CD4-positive, alpha-beta T cell treated with Interleukin-15 for 4 hours (primary cell): ENCODE data around the gene CALR.

Experiments used
- DNase-seq: peaks from one replicate; pipeline ENCODE4 v3.0.0-alpha.2; 2020; ENCODE audit warnings: low spot score

CALR gene

DNA sequence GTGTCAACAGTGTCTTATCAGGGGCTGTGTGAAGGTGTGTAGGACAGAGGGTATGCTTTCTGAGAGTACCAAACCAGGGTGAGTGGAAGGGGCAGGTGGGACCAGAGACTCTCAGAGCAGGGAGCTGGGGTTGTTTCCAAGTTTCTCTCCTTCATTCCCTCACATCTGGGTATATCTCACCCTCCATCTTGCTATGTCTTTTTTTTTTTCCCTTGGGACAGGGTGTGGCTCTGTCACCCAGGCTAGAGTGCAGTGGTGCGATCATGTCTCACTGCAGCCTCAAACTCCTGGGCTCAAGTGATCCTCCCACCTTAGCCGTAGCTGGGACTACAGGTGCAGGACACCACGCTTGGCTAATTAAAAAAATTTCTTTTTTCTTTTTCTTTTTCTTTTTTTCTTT, 41.6 kb downstream of the CALR start:
- DNase-seq, result no peak

DNA sequence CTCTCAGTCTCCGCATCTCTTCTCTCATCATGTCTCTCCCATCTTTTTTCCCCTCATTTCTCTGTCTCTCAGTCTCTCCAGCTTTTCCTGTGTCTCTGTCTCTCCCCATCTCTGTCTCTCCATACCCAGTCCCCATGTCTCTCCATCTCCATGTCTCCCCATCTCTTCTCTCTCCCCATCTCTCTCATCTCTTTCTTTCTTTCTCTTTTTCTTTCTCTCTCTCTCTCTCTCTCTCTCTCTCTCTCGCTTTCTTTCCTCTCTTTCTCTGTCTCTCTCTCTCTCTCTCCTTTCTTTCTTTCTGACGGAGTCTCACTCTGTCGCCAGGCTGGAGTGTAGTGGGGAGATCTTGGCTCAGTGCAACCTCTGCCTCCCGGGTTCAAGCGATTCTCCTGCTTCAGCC, 44.2 kb downstream of the CALR start:
- DNase-seq, result no peak

DNA sequence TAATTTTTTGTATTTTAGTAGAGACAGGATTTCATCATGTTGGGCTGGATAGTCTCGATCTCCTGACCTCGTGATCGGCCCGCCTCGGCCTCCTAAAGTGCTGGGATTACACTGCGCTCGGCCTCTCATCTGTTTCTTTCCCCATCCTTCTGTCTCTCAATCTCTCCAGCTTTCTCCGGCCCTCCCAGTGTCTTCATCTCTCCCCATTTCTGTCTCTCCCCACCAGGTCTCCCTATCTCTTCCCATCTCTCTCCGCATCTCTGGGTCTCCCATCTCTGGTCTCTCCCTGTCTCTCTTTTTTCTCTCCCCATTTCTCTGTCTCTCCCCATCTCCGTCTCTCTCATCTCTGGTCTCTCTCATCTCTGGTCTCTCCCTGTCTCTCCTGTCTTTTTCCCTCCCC, 44.7 kb downstream of the CALR start:
- no peak for DNase-seq

DNA sequence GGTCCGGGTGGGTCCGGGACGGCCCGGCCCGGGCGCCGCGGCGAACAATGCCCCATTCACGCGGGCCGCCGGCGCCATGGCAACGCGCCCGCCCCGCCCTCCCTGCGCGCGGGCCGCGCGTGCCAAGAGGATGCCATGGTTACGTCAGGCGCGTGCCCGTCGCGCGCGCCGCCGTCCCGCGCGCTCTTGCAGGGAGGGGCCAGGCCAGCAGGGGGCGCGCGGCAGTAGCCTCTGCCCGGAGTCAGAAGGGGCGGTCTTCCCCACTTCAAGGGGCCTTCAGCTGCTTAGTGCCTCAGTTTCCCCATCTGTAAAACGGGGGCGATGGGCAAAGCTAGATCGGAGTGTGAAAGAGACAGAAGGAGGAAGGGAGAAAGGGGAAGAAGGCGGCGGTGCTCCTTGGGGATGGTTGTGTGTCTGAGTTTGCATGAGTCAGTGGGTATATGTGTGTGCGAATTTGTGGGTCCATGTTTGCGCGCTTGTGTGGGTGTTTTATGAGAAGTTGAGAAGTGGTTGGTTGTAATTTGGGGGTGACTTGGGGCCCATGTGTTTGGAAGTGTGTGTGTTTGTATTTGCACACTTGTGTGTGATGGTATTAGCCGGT, 45.2 kb downstream of the CALR start:
- peak; percentile 82 for DNase-seq

DNA sequence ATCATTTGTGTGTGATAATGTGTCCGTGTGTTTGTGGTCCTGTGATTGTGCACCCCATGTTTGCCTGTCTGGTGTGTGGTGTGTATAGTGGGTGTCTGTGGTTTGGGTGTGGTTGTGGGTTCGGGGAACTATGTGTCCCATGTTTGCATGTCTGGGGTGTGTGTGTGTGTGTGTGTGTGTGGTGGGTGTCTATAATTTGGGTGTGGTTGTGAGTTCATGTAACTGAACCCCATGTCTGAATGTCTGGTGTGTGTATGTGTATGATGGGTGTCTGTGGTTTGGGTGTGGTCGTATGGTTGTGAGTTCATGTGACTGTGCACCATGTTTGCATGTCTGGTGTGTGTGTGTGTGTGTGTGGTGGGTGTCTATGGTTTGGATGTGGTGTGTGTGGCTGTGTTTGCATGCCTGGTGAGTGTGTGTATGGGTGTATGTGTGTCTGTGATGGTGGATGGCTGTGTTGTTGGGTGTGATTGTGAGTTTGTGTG, 45.8 kb downstream of the CALR start:
- DNase-seq, result no peak

DNA sequence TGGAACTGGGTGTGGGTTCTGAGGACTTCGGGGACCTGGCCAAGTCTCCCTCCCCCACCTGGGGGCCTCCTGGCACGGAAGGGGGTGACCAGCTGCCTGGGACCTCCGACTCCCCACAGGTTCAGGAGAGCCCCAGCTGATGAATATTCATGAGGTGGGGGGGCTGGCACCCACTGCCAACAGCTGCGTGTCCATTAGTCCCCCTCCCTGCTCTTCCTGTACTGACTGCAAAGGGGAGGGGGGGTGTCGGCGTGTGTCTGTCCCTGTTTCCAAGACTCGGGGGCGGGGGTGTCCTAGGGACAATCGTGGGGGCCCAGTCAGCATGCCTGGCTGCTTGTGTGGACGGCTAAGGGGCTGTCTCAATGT, 46.3 kb downstream of the CALR start:
- no peak for DNase-seq

DNA sequence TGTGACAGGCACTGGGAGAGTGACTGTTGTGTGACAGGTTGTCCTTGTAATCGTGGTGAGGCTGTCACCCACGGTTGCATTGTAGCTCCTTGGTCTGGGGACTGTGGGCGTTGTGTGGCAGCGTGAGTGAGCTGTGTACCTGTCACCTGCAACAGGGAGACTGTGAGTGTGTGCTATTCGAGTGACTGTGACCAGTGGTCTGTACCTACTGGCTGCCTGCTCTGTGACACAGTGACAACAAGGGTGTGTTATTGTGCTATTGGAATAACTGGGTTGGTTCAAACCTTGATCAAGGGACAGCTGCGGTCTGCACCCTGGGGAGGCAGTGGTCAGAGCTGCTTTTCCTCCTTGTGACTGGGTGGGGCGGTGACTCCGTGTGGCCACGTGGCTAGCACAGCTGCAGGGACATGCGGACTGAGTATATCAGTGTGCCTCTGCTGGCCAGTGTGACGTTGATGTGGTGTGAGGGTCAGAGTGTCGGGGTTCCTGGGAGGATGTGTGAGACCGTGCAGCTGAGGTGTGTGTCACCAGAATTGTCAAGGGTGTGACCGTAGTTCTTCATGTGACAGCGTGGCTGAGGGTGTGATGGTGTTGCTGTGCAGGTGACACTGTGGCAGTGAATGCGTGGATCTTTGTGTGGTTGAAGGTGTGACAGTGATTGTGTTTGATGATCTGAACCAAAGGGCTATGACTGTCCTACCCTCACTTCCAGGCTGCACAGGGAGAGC, 46.8 kb downstream of the CALR start:
- no peak for DNase-seq

DNA sequence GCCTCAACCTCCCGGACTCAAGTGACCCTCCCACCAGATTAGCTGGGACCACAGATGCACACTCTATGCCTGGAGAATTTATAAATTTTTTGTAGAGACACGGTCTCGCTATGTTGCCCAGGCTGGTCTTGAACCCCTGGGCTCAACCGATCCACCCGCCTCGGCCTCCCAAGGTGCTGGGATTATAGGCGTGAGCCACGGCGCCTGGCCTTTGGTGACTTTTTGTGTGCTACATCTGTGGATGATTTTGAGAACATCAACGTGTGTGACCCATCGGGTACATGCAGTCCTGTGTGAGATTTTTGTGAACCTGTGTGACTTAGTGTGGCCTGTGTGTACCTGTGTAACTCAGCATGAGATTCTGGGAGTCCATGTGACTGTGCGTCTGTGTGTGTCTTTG, 48.3 kb downstream of the CALR start:
- no peak for DNase-seq

DNA sequence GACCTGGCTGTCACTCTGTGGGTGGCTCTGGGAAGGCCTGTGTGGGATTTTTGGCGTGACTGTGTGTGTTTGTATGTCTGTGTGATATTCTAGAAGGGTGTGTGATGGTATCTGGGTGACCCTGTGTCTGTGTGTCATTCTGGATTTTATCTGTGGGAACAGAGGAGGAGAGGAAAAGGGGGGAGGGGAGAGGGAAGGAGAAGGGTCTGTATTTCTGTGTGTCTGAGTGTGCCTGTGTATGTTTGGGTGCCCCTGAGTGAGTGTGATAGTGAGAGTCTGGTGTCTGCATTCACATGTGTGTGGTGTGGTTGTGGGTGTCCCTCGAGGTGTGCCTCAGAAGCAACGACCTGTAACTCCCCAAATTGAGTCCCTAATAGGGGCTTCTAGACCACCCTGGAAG, 48.8 kb downstream of the CALR start:
- DNase-seq, result no peak

DNA sequence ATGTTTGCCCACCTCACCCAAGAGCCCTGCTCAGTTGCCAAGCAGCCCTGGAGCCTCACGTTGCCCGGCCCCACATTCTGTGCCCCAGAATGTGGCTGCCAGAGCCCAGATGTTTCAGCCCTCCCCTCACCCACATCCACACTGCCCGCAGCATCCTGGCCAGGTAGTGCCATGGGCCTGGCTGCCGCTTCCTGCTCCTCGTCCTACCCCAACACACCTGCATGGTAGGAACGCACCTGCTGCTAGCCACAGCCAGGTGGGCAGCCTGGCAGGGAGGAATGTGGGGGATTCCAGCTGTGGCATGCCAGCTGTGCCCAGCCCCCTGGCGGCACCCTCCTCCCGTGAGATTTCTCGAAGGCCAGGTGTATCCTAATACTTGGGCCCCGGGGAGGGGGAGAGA, 49.4 kb downstream of the CALR start:
- no peak for DNase-seq

DNA sequence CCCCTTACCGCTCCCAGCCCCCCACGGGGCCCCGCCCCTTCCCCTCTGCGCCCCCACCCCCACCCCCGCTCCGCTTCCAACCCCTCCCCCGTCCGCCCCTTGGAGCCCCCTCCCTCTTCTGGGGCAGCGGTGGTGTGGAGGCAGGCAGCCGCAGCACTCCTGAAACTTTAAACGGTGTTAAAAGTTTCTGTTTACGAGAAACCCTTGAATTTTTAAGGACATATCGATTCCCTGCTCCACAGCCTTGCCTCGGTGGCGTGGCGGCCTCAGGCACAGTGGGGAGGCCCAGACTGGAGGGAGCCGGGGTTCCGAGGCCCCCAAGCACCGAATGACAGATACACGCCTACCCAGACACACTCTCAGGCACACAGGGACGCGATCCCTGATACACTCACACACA, 52.0 kb downstream of the CALR start:
- no peak for DNase-seq

DNA sequence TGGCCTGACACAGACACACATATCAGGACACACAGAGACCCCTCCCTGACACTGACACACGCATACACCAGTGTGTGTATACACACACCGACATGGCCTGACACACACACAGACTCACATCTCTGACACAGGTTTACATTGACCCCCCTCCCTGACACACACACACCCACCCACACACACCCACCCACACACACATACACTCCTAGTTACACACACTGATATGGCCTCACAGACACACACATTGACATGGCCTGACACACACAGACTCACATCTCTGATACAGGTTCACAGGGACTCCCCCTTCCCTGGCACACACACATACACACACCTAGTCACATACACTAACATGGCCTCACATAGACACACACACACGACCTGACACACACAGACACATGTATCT, 52.4 kb downstream of the CALR start:
- DNase-seq, result no peak

DNA sequence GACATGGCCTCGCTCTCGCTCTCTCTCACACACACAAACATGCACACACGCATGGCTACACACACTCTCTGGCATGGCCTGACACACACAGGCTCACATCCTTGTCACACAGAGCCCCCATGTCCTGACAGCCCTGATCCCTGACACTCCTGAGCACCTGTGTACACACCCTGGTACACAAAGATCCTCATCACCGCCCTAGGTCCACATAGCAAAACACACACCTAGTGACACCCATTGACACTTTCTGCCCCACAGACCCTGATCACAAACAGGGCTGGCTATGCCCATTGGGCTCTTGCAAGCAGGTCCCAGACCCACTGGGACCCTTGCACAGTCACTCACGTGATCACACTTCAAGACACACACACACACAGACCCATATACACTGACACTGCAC, 52.9 kb downstream of the CALR start:
- no peak for DNase-seq

DNA sequence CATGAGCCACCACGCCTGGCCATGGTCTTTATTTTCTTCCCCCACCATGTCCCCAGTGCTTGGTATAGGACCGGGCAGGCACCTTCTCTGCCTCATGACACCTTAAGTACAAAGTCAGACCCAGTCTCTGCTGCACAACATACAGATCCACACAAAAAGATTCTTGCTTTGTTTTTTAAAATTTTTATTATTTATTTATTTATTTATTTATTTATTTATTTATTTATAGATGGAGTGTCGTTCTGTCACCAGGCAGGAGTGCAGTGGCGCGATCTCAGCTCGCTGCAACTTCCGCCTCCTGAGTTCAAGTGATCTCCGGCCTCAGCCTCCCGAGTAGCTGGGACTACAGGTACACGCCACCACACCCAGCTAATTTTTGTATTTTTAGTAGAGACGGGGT, 54.3 kb downstream of the CALR start:
- no peak for DNase-seq

DNA sequence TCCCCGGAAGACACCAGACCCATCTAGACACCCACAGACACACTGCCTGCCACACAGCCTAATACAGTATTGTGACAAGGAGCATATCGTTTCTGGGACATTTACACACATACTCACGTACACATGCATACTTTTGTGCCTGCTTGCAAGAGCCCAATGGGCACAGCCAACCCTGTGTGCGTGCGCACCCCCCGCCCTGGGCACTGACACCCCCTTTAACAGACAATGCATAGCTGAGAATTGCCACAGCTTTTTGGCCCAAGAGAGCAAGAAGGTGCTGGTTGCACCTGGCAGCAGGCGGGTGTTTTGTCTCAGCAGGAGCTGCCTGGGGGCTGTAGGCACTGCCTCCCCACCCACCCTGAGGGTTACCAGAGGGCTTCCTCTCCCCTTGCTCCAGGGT, 55.2 kb downstream of the CALR start:
- DNase-seq, result no peak
